Heart left ventricle (tissue), 13 donors: Measurements from ENCODE around the gene FOXJ1.

Experiments used
- CTCF ChIP-seq, 12 donors: fragments of 200-600 bp; sonication (generic) in 4 of 12; IDR thresholded peaks; one replicate each; pipeline versions ENCODE4 v1.5.0 to v1.8.0; 2018 to 2022; ENCODE audit warnings: antibody characterized with exemption in 12 of 12, mild to moderate bottlenecking in 5 of 12
- POLR2A ChIP-seq, 2 donors: fragments of 450-650 bp; IDR thresholded peaks; one replicate each; pipeline ENCODE4 v1.6.1; 2017; ENCODE audit warnings: antibody characterized with exemption in 2 of 2, mild to moderate bottlenecking in 2 of 2, moderate library complexity in 2 of 2
- donor health status: ischemic (EF 13 %, LVEDD 7.1; RV severe dilation, severe dysfunction).
- donor health status: DM: no; HTN: yes; CAD: no.
- donor health status: DM: no; HTN: no; CAD: no.
- donor health status: ischemic (EF 25% LVEDD 6.9; RV normal size, moderate dysfunction).
- donor health status: ischemic (EF 25% LVEDD 5.7; RV mildly dilated, moderate dysfunction).
- donor health status: ischemic (EF 35%, LVEDD 5.7; RV mildly dilated, moderate dysfunction).
- donor health status: nonischemic (EF 11% LVEDD 7.7; RV severe dilation, severe dysfunction).
- donor health status: DM: yes; HTN: yes; CAD: no.
- donor health status: PGD.
- donor health status: ischemic (EF 29% LVEDD 5.4; RV normal size, mild dysfunction).
- donor health status: nonischemic (EF 23%, LVEDD 6.1; RV moderate dilation, normal function).

GRCh38 chr17:76154936-76155845 lies 14.1 kb upstream of the FOXJ1 start:
- no peak for TF ChIP-seq CTCF (IDR thresholded peaks at IDR 0.05)
- no peak for TF ChIP-seq POLR2A (IDR thresholded peaks at IDR 0.05)
